GM12891 (cell line): ENCODE results near the gene CPA1.

ENCODE experiments used
- DNase-seq: peaks from one replicate; pipeline ENCODE4 v3.0.0; 2011; ENCODE audit warnings: low spot score; ENCODE audit not compliant: insufficient read length
- FAIRE-seq: peaks from 2 replicates; lab custom pipeline; 2011; peaks lifted over from hg19 to GRCh38; lab: Jason Lieb, UNC
- PAX5 ChIP-seq: IDR thresholded peaks from 2 replicates; pipeline ENCODE4 v1.6.1; 2011; ENCODE audit warnings: low read length, moderate library complexity, mild to moderate bottlenecking; ENCODE audit not compliant: insufficient read depth, severe bottlenecking
- POLR2A ChIP-seq: IDR thresholded peaks from 2 replicates; pipeline ENCODE4 v1.6.1; 2011; ENCODE audit warnings: low read depth, low read length, control low read depth
- POLR2AphosphoS5 ChIP-seq: IDR thresholded peaks from 2 replicates; pipeline ENCODE4 v1.6.1; 2011; ENCODE audit warnings: low read depth, low read length, control low read depth
- POU2F2 ChIP-seq: IDR thresholded peaks from 2 replicates; pipeline ENCODE4 v1.6.1; 2011; ENCODE audit warnings: low read depth, mild to moderate bottlenecking, control low read depth, low read length, moderate library complexity
- SPI1 ChIP-seq: IDR thresholded peaks from 2 replicates; pipeline ENCODE4 v1.6.1; 2011; ENCODE audit warnings: low read depth, low read length, control low read depth
- TAF1 ChIP-seq: IDR thresholded peaks from 2 replicates; pipeline ENCODE4 v1.6.1; 2011; ENCODE audit warnings: low read depth, low read length, control low read depth

The CPA1 gene

GRCh38 chr7:130421684-130422083, 41.4 kb downstream of the CPA1 start:
- no peak for FAIRE-seq

GRCh38 chr7:130423501-130424037, 43.3 kb downstream of the CPA1 start:
- FAIRE-seq: peak; percentile 26
- no peak for TF ChIP-seq POU2F2
- TF ChIP-seq POLR2A: no peak
- TF ChIP-seq TAF1: no peak
- no peak for TF ChIP-seq SPI1
- no peak for TF ChIP-seq POLR2AphosphoS5
- TF ChIP-seq PAX5: no peak
- DNase-seq: no peak

More at GRCh38 chr7:130421684-130422083, 41.4 kb downstream of the CPA1 start:
- TF ChIP-seq TAF1 (no peak), PAX5 (no peak), POLR2A (no peak), POLR2AphosphoS5 (no peak), POU2F2 (no peak), SPI1 (no peak)
- DNase-seq: no peak

- FAIRE-seq (no peak), DNase-seq (no peak)
- TF ChIP-seq TAF1: no peak
- no peak for TF ChIP-seq POLR2A
- no peak for TF ChIP-seq POLR2AphosphoS5
- TF ChIP-seq PAX5: no peak
- TF ChIP-seq POU2F2: no peak
- no peak for TF ChIP-seq SPI1
These were observed 45.5 kb downstream of the CPA1 start for GRCh38 chr7:130425796-130426195.

- no peak for TF ChIP-seq TAF1
- TF ChIP-seq SPI1: 0 out of 2 replicates have a peak, but pooled peaks have one; percentile 21
- no peak for TF ChIP-seq PAX5
- FAIRE-seq: no peak
These were observed 46.3 kb downstream of the CPA1 start for GRCh38 chr7:130426564-130426963.

GRCh38 chr7:130429019-130429418, 48.7 kb downstream of the CPA1 start:
- TF ChIP-seq SPI1 (no peak), POLR2AphosphoS5 (no peak), TAF1 (no peak), PAX5 (no peak), POU2F2 (no peak), POLR2A (no peak)
- no peak for DNase-seq
- no peak for FAIRE-seq

More at GRCh38 chr7:130426564-130426963, 46.3 kb downstream of the CPA1 start:
- DNase-seq: no peak

- TF ChIP-seq PAX5 (no peak), POLR2A (no peak), SPI1 (no peak), TAF1 (no peak), POU2F2 (no peak), POLR2AphosphoS5 (no peak)
- no peak for DNase-seq
- no peak for FAIRE-seq
These were observed 49.8 kb downstream of the CPA1 start for GRCh38 chr7:130430115-130430514.

- DNase-seq: no peak
- no peak for FAIRE-seq
- no peak for TF ChIP-seq POLR2A
- no peak for TF ChIP-seq POU2F2
- TF ChIP-seq POLR2AphosphoS5: no peak
- TF ChIP-seq SPI1: no peak
- TF ChIP-seq TAF1: no peak
- no peak for TF ChIP-seq PAX5
These were observed 50.8 kb downstream of the CPA1 start for GRCh38 chr7:130430841-130431666.

- TF ChIP-seq SPI1 (no peak), POLR2AphosphoS5 (no peak), POU2F2 (no peak), POLR2A (no peak)
- no peak for DNase-seq
- FAIRE-seq: no peak
These were observed 52.6 kb downstream of the CPA1 start for GRCh38 chr7:130432886-130433285.

GRCh38 chr7:130433301-130433700, 53.0 kb downstream of the CPA1 start:
- TF ChIP-seq POLR2A (no peak), PAX5 (no peak), POLR2AphosphoS5 (no peak), SPI1 (no peak), POU2F2 (no peak), TAF1 (no peak)
- DNase-seq (no peak), FAIRE-seq (no peak)
